NCI-H446 treated with DMSO at 0.1 percent for 48 hours (cell line): Measurements from ENCODE around the gene MTCH2.
"Not testable (repeated sequence)": the region's sequence is repeated elsewhere in the genome, so short reads cannot be mapped to it uniquely, and the experiment has no call there.

ENCODE experiments used
- DNase-seq: peaks from one replicate; lab custom pipeline; 2025; lab: John Stamatoyannopoulos, UW

Gene MTCH2

GRCh38 chr11:47642099-47642855, at the start of gene MTCH2:
Gene MTCH2 (minus strand): TSS chr11:47642559. CDS start chr11:47642465, 94 bp downstream.
- peak; percentile 96 for DNase-seq

GRCh38 chr11:47691979-47692378, 49.6 kb upstream of the MTCH2 start:
- DNase-seq: no peak

- DNase-seq: no peak
These were observed 47.1 kb upstream of the MTCH2 start for GRCh38 chr11:47689480-47689879.

GRCh38 chr11:47688991-47689390, 46.6 kb upstream of the MTCH2 start:
- DNase-seq: no peak

GRCh38 chr11:47688111-47688510, 45.8 kb upstream of the MTCH2 start:
- DNase-seq: no peak

GRCh38 chr11:47686704-47687103, 44.3 kb upstream of the MTCH2 start:
- DNase-seq: not testable (repeated sequence)

- no peak for DNase-seq
These were observed 43.8 kb upstream of the MTCH2 start for GRCh38 chr11:47686151-47686550.

- DNase-seq: no peak
These were observed 33.5 kb upstream of the MTCH2 start for GRCh38 chr11:47675851-47676250.

GRCh38 chr11:47672283-47672730, 29.9 kb upstream of the MTCH2 start:
- no peak for DNase-seq

- DNase-seq: peak; percentile 16
These were observed 27.5 kb upstream of the MTCH2 start for GRCh38 chr11:47669856-47670255.

GRCh38 chr11:47668665-47669064, 26.3 kb upstream of the MTCH2 start:
- DNase-seq: no peak

- DNase-seq: no peak
These were observed 25.2 kb upstream of the MTCH2 start for GRCh38 chr11:47667555-47667954.

GRCh38 chr11:47667135-47667534, 24.8 kb upstream of the MTCH2 start:
- DNase-seq: peak; percentile 83

GRCh38 chr11:47664936-47665335, 22.6 kb upstream of the MTCH2 start:
- not testable (repeated sequence) for DNase-seq

GRCh38 chr11:47661245-47661644, 18.9 kb upstream of the MTCH2 start:
- no peak for DNase-seq

- no peak for DNase-seq
These were observed 16.9 kb upstream of the MTCH2 start for GRCh38 chr11:47659276-47659675.

- DNase-seq: peak; percentile 62
These were observed 14.0 kb upstream of the MTCH2 start for GRCh38 chr11:47656260-47656885.

GRCh38 chr11:47651818-47652469, 9.6 kb upstream of the MTCH2 start:
- no peak for DNase-seq

GRCh38 chr11:47649276-47649675, 6.9 kb upstream of the MTCH2 start:
- no peak for DNase-seq

- DNase-seq: no peak
These were observed 3.7 kb upstream of the MTCH2 start for GRCh38 chr11:47646019-47646418.

GRCh38 chr11:47645500-47645899, 3.1 kb upstream of the MTCH2 start:
- no peak for DNase-seq

GRCh38 chr11:47641600-47642098, 710 bp downstream of the MTCH2 start:
- DNase-seq: no peak

- DNase-seq: not testable (repeated sequence)
These were observed 1.9 kb downstream of the MTCH2 start for GRCh38 chr11:47640506-47640905.
